Fibroblast of villous mesenchyme (primary cell): ENCODE measurements around the gene DAPK2. TPM values are rescaled to one million over a fixed set of nuclear protein-coding genes. Genes with fewer than 3 reads are reported as not detected.

Source experiments
- DNase-seq: peaks from one replicate; pipeline ENCODE4 v3.0.0-alpha.2; 2010; ENCODE audit warnings: low read depth
- H3K4me3 ChIP-seq: 2 replicates; pipeline ENCODE4 v1.5.1; 2011; ENCODE audit warnings: low read depth, mild to moderate bottlenecking, low read length
- total RNA-seq: library from RNA; depleted of rRNA; stranded (reverse); fragments of >200 nt; gene quantifications from 2 replicates; pipeline ENCODE4 v1.2.3, GENCODE V29; 2012
- TF ChIP-seq, protein P1 (sequence below): IDR thresholded peaks from 2 replicates; pipeline ENCODE4 v1.5.1; 2012; ENCODE audit warnings: low read depth, mild to moderate bottlenecking, low read length; ENCODE audit not compliant: insufficient read depth

DAPK2 gene
- total RNA-seq, 1 donor = 8.2 TPM

DNA sequence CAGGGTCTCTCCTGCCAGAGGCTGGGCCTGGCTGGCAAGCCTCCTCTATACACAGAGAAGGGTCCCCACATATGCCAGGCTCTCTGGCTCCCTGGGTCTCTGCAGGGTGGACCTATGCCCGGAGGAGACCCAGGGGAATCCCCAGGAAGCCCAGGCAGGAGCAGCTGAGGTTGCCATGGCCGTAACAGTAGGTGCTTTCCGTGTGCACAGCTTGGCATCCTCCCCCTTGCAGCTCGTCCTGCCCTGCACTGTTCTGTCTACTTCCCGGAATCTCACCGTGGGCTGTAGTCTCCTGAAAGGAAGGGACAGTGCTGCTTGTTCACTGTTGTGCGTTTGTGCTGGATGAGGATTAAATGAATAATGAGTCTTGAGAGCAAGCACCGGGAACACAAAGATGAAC lies 47.8 kb downstream of the DAPK2 start:
- no peak for DNase-seq
- TF ChIP-seq, protein P1, sequence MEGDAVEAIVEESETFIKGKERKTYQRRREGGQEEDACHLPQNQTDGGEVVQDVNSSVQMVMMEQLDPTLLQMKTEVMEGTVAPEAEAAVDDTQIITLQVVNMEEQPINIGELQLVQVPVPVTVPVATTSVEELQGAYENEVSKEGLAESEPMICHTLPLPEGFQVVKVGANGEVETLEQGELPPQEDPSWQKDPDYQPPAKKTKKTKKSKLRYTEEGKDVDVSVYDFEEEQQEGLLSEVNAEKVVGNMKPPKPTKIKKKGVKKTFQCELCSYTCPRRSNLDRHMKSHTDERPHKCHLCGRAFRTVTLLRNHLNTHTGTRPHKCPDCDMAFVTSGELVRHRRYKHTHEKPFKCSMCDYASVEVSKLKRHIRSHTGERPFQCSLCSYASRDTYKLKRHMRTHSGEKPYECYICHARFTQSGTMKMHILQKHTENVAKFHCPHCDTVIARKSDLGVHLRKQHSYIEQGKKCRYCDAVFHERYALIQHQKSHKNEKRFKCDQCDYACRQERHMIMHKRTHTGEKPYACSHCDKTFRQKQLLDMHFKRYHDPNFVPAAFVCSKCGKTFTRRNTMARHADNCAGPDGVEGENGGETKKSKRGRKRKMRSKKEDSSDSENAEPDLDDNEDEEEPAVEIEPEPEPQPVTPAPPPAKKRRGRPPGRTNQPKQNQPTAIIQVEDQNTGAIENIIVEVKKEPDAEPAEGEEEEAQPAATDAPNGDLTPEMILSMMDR = no peak
- H3K4me3 ChIP-seq = no peak overlapping the region

DNA sequence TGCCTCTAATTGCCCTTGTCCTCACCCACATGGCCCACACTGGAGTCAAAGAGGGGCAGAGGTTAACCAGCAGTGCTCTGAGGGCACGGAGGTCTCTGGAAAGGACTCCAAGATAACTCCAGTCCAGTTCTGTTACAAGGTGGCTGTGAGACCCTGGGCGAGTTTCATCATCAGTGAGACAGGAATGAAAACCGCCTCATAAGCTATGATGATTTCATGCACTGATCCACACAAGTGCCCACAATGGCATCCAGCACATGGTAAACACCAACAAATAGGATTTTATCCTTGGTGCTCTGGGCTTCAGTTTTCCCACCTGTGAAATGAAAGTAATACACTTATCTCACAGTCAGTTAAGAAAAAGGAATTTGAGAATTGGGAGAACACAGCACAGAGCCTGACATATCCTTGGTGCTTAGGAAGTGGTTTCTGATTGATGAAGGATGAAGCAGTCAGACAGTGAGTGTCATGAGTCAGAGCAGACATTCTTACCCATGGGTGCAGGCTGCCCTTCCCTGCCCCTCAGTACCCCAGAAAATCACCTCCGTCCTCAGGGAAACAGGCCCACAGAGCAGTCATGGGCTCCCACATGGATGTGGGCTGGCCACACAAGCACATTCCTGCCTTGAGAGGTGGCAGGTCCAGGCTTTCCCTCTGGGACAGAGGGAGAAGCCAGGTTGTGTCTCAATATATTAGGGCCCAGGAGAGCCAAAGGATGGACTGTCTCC lies 48.4 kb downstream of the DAPK2 start:
- no peak overlapping the region for H3K4me3 ChIP-seq
- DNase-seq = no peak
- TF ChIP-seq, protein P1 = no peak

DNA sequence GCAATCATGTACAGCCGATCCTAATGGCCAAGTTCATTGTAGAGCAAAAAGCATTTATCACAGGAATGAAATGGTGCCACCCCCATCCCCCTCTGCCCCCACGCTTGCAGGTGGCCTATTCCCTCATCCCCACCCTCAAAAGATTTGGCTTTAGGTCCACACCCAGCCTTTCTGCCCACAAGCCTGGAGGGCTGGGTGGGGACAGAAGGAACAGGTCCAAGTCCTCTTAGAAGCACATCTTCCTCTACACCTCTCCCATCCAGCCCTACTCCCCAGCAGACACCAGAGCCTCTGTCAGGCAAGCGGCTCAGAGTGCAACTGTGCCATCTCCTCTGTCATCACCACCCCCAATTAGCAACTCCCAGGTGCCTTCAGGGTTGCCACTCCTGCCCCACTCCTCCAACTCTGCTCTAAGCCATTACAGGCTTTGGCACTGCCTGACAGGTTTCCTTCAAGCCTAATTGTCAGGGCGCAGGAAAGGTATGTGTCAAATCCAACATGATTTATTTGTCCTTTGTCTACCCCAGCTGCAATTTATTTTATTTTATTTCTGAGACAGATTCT lies 49.4 kb downstream of the DAPK2 start:
- TF ChIP-seq, protein P1 = no peak
- no peak for DNase-seq
- no peak overlapping the region for H3K4me3 ChIP-seq

DNA sequence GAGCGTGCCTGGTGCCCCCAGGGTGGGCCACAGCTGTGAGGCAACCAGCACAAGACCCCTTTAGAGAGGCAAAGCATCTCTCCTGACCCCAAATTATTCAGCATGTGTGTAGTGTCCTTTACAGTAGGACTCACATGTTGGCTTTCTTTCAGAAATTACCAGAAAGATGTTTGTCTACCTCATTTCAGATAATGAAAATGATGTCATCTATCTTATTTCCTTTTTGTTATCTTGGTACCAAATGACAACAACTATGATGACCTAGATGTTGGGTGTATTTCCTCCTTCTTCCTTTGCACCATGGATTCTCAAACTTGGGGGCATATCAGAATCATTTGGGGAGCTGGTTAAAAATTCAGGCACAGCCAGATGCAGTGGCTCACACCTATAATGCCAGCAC lies 50.5 kb downstream of the DAPK2 start:
- H3K4me3 ChIP-seq = no peak overlapping the region
- DNase-seq = no peak
- TF ChIP-seq, protein P1 = no peak

DNA sequence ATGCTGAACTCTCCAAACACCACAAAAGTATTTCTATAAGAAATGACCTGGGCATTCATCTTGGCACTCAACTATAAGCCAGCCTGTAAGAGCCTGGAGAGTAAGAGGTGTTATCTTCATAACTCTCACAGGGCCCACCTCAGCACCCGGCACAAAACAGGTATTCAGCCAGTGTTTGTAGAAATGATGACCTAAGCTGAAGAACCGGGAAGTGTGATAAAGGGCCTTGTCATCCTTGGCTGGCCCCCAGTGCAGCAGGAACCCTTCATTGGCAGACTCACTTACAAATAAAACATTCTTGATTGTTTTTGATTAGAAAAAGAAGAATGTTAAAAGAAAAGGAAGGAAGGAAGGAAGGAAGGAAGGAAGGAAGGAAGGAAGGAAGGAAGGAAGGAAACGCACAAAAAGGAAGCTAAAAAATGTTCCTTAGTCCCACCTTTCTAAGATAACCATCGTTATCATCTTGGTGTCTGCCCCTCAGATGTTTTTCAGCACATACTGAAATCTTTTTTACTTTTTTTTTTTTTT lies 52.1 kb downstream of the DAPK2 start:
- TF ChIP-seq, protein P1 = no peak
- no peak overlapping the region for H3K4me3 ChIP-seq
- no peak for DNase-seq

DNA sequence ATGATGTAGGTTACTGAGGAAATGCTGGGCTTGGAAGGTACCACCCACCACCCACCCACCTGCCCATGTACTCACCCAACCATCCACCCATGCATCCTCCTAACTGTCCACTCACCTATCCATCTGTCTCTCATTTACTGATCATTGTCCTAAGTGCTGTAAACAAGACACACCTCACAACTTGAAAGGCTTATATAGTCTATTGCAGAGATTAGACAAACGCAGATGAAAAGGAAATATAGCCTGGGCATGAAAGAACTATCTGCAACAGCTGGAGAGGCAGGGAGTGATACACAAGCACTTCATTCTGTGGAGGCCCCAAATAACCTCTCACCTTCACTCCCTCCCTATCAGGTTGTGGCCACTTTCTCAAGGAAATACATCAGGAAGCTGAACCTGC lies 54.0 kb downstream of the DAPK2 start:
- DNase-seq = no peak
- no peak overlapping the region for H3K4me3 ChIP-seq
- TF ChIP-seq, protein P1 = no peak

DNA sequence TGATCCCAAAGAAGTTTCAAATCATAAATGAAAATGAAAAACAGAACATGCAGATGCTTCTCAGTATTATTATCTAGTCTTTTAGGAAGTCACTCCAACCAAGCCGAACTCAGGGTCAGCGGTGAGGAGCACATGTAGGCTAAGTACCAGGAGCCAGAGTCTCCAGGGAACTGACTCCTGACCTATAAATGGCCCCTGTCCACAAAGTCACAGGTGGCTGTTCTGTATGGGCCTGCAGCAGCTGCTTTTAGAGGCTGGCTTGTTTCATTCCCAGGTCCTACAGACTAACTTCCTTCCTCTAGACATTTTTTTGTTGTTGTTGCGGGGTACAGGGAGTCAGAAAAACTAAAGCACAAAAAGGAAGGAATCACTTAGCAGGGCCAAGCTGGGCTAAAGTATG lies 54.6 kb downstream of the DAPK2 start:
- H3K4me3 ChIP-seq = no peak overlapping the region
- TF ChIP-seq, protein P1 = no peak
- DNase-seq = no peak
